ENCODE results near the gene IGFBP4. TPM values are rescaled to one million over a fixed set of nuclear protein-coding genes. Genes with fewer than 3 reads are reported as not detected.

Gene IGFBP4
- total RNA-seq, 1 experiment from 2014 or later: 198 TPM

GRCh38 chr17:40427002-40427491 lies 16.2 kb upstream of the IGFBP4 start:
- in situ Hi-C loops (cut with HindIII; ENCODE audit: low pct_unique_long_range_greater_than_20kb, low sequenced_read_pairs): loop anchor here (10.0 kb wide), 1 partner anchor 108 kb away; no protein-coding TSS in a partner anchor
- DNase-seq (ENCODE audit: low read depth): no peak

- DNase-seq (ENCODE audit: low read depth): no peak
- in situ Hi-C loops (cut with HindIII; ENCODE audit: low pct_unique_long_range_greater_than_20kb, low sequenced_read_pairs): no loop called here
Measured at GRCh38 chr17:40430272-40431230, 12.7 kb upstream of the IGFBP4 start.

- DNase-seq (ENCODE audit: low read depth): no peak
- in situ Hi-C loops (cut with HindIII; ENCODE audit: low pct_unique_long_range_greater_than_20kb, low sequenced_read_pairs): no loop called here
Measured at GRCh38 chr17:40431231-40431602, 12.0 kb upstream of the IGFBP4 start.

GRCh38 chr17:40432864-40433528 lies 10.3 kb upstream of the IGFBP4 start:
- in situ Hi-C loops (cut with HindIII; ENCODE audit: low pct_unique_long_range_greater_than_20kb, low sequenced_read_pairs): no loop called here
- DNase-seq (ENCODE audit: low read depth): no peak

GRCh38 chr17:40433551-40434415 lies 9.5 kb upstream of the IGFBP4 start:
- in situ Hi-C loops (cut with HindIII; ENCODE audit: low pct_unique_long_range_greater_than_20kb, low sequenced_read_pairs): no loop called here
- DNase-seq (ENCODE audit: low read depth): no peak

- no peak for DNase-seq (ENCODE audit: low read depth)
- in situ Hi-C loops (cut with HindIII; ENCODE audit: low pct_unique_long_range_greater_than_20kb, low sequenced_read_pairs): no loop called here
Measured at GRCh38 chr17:40436636-40437035, 6.6 kb upstream of the IGFBP4 start.

GRCh38 chr17:40437095-40437732 lies 6.0 kb upstream of the IGFBP4 start:
- DNase-seq (ENCODE audit: low read depth): no peak
- in situ Hi-C loops (cut with HindIII; ENCODE audit: low pct_unique_long_range_greater_than_20kb, low sequenced_read_pairs): no loop called here

- in situ Hi-C loops (cut with HindIII; ENCODE audit: low pct_unique_long_range_greater_than_20kb, low sequenced_read_pairs): no loop called here
- no peak for DNase-seq (ENCODE audit: low read depth)
Measured at GRCh38 chr17:40440166-40440565, 3.1 kb upstream of the IGFBP4 start.

- in situ Hi-C loops (cut with HindIII; ENCODE audit: low pct_unique_long_range_greater_than_20kb, low sequenced_read_pairs): no loop called here
- DNase-seq (ENCODE audit: low read depth): peak; percentile 55
Measured at GRCh38 chr17:40442392-40443195, 656 bp upstream of the IGFBP4 start.

GRCh38 chr17:40443988-40444899 lies 994 bp downstream of the IGFBP4 start:
- peak; percentile 71 for DNase-seq (ENCODE audit: low read depth)
- in situ Hi-C loops (cut with HindIII; ENCODE audit: low pct_unique_long_range_greater_than_20kb, low sequenced_read_pairs): no loop called here

GRCh38 chr17:40445751-40446468 lies 2.7 kb downstream of the IGFBP4 start:
- no peak for DNase-seq (ENCODE audit: low read depth)
- in situ Hi-C loops (cut with HindIII; ENCODE audit: low pct_unique_long_range_greater_than_20kb, low sequenced_read_pairs): no loop called here

GRCh38 chr17:40447148-40447644 lies 3.9 kb downstream of the IGFBP4 start:
- no peak for DNase-seq (ENCODE audit: low read depth)
- in situ Hi-C loops (cut with HindIII; ENCODE audit: low pct_unique_long_range_greater_than_20kb, low sequenced_read_pairs): no loop called here

- in situ Hi-C loops (cut with HindIII; ENCODE audit: low pct_unique_long_range_greater_than_20kb, low sequenced_read_pairs): no loop called here
- DNase-seq (ENCODE audit: low read depth): no peak
Measured at GRCh38 chr17:40447806-40448205, 4.6 kb downstream of the IGFBP4 start.

- in situ Hi-C loops (cut with HindIII; ENCODE audit: low pct_unique_long_range_greater_than_20kb, low sequenced_read_pairs): no loop called here
Measured at GRCh38 chr17:40448213-40448638, 5.0 kb downstream of the IGFBP4 start.

GRCh38 chr17:40448639-40449261 lies 5.5 kb downstream of the IGFBP4 start:
- in situ Hi-C loops (cut with HindIII; ENCODE audit: low pct_unique_long_range_greater_than_20kb, low sequenced_read_pairs): no loop called here
- peak; percentile 95 for DNase-seq (ENCODE audit: low read depth)

More at GRCh38 chr17:40448213-40448638, 5.0 kb downstream of the IGFBP4 start:
- DNase-seq (ENCODE audit: low read depth): no peak
